ENCODE data around the gene TNFRSF4. TPM values are rescaled to one million over a fixed set of nuclear protein-coding genes. Genes with fewer than 3 reads are reported as not detected.

TNFRSF4 gene
- total and polyA plus RNA-seq, 2 of the 8 experiments (the other 6 are each of a cell fraction or from before 2014, with no cell fraction given), result 0.06 TPM; not detected in 1

- H3K23ac ChIP-seq (ENCODE audit: insufficient read length), result no peak within 1 kb of the TSS
- peaks cover 4 to 5% of the 10 kb centered on the region in 2 experiments; a peak in 1 of 4 replicates for H3K9me3 ChIP-seq (ENCODE audit: insufficient read depth in 2 of 2, low read depth in 1 of 2, low read length in 1 of 2)
- peak within 1 kb of the TSS; percentile 74; the same call in 1 of the 2 replicates for H4K8ac ChIP-seq (ENCODE audit: extremely low read depth, insufficient read depth, low read length)
- no peak within 1 kb of the TSS for H3K27ac ChIP-seq (ENCODE audit: low read depth, low read length)
- 0 out of 2 replicates have a peak within 1 kb of the TSS, but pooled peaks have one; percentile 8 for H2BK5ac ChIP-seq (ENCODE audit: low read depth, low read length)
- 25% methylated on average over 21 of the region's 35 CpGs; no CpG with 5 or more reads in 1 of the 2 experiments for WGBS, 2 experiments (ENCODE audit: extremely low coverage in 1 of 2, insufficient coverage in 1 of 2, insufficient read length in 1 of 2, insufficient replicate concordance in 2 of 2, low coverage in 1 of 2, low lambda C conversion rate in 2 of 2, missing lambda C conversion rate in 1 of 2)
- FAIRE-seq (no peak), DNase-seq (ENCODE audit: low read depth in 1 of 2, low spot score in 2 of 2) (peak in 1 of 2 experiments; percentile 86)
- H3K79me2 ChIP-seq (ENCODE audit: control insufficient read depth in 1 of 2, insufficient read depth in 2 of 2, low read length in 2 of 2), result no peaks in the 10 kb centered on the region
- H3K27me3 ChIP-seq (replicated peaks in 1 of 4; ENCODE audit: control insufficient read depth in 3 of 4, extremely low read depth in 1 of 4, insufficient read depth in 3 of 4, low read length in 3 of 4), result peaks cover 0 to 10% (median 6%) of the 10 kb centered on the region in 4 experiments; a peak in 4 of 7 replicates
- ChIA-PET POLR2A (ENCODE audit: partially characterized antibody) (interaction anchor here (0.6 to 2.5 kb wide), 5 partner anchors 10 to 358 kb away, joined by 3 to 15 read pairs (median 3); no protein-coding TSS in a partner anchor), CTCF (ENCODE audit: partially characterized antibody) (interaction anchor here (0.8 to 2.0 kb wide), 9 partner anchors 9 to 156 kb away, joined by 3 to 8 read pairs (median 4); no protein-coding TSS in a partner anchor)
- peaks cover 0 to 4% of the 10 kb centered on the region in 2 experiments for H4K20me1 ChIP-seq (replicated peaks in 1 of 2; ENCODE audit: control insufficient read depth in 1 of 2, insufficient read depth in 2 of 2, low read length in 2 of 2)
- peak within 1 kb of the TSS; percentile 94 for H3K4ac ChIP-seq (replicated peaks; ENCODE audit: insufficient read length, low read depth, low read length)
- no peaks in the 10 kb centered on the region for H3K36me3 ChIP-seq (ENCODE audit: control insufficient read depth in 2 of 4, insufficient read depth in 4 of 4, low read length in 3 of 4)
- H3K9ac ChIP-seq (replicated peaks in 1 of 4; ENCODE audit: extremely low read depth in 1 of 4, low read depth in 3 of 4, low read length in 3 of 4), result 0 out of 7 replicates have a peak within 1 kb of the TSS, but pooled peaks of 1 of the 4 experiments have one; percentile 2
- no peak within 1 kb of the TSS for H2BK20ac ChIP-seq (ENCODE audit: low read length)
- peak within 1 kb of the TSS; percentile 55 for H4K91ac ChIP-seq (replicated peaks; ENCODE audit: insufficient read length, low read length)
- no peak within 1 kb of the TSS for H3K56ac ChIP-seq (replicated peaks; ENCODE audit: insufficient read length, low read depth, low read length)
- H2BK120ac ChIP-seq (replicated peaks; ENCODE audit: low read depth, low read length), result no peak within 1 kb of the TSS
- peak within 1 kb of the TSS; percentile 81; the same call in 1 of the 2 replicates for H2BK15ac ChIP-seq (ENCODE audit: low read length)
- H3K4me2 ChIP-seq (ENCODE audit: insufficient read depth in 1 of 2, low read depth in 2 of 2, low read length in 2 of 2), result peak within 1 kb of the TSS; percentile 40 to 69; a peak in 3 of 4 replicates
- no peak within 1 kb of the TSS for H3K14ac ChIP-seq (ENCODE audit: insufficient read length)
- no peak within 1 kb of the TSS for H4K5ac ChIP-seq (ENCODE audit: insufficient read length, low read depth, low read length)
- peak within 1 kb of the TSS in 3 of 4 experiments; percentile 3 to 50 (median 4); a peak in 4 of 8 replicates for H3K4me3 ChIP-seq (ENCODE audit: extremely low read depth in 1 of 4, insufficient read depth in 2 of 4, low read depth in 3 of 4, low read length in 4 of 4)
- peak within 1 kb of the TSS; percentile 60; the same call in 1 of the 2 replicates for H2BK12ac ChIP-seq (ENCODE audit: low read depth, low read length)
- peaks cover 4 to 28% (median 20%) of the 10 kb centered on the region in 4 experiments for H3K4me1 ChIP-seq (replicated peaks in 1 of 4; ENCODE audit: control insufficient read depth in 3 of 4, insufficient read depth in 4 of 4, low read length in 3 of 4)
- H3K18ac ChIP-seq (ENCODE audit: extremely low read depth, low read length), result peak within 1 kb of the TSS; percentile 60; the same call in 1 of the 2 replicates
- H2AFZ ChIP-seq (ENCODE audit: low read length), result no peak within 1 kb of the TSS
- peaks cover 3% of the 10 kb centered on the region; the same call in 1 of the 2 replicates for H3K23me2 ChIP-seq (ENCODE audit: low read depth, low read length)
- H3K79me1 ChIP-seq (ENCODE audit: low read depth, low read length), result no peaks in the 10 kb centered on the region
- no peak within 1 kb of the TSS; the same call in 1 of the 2 replicates for H2AK5ac ChIP-seq (ENCODE audit: low read depth, low read length)
- TF ChIP-seq TAF7 (optimal IDR thresholded peaks at IDR 0.05; ENCODE audit: borderline replicate concordance, low read depth, low read length), result no peak
- TF ChIP-seq SP4 (IDR thresholded peaks at IDR 0.05; ENCODE audit: low read length), result no peak
- TF ChIP-seq CEBPB (IDR thresholded peaks at IDR 0.05; ENCODE audit: low read depth, low read length), result no peak
- TF ChIP-seq, protein P1, sequence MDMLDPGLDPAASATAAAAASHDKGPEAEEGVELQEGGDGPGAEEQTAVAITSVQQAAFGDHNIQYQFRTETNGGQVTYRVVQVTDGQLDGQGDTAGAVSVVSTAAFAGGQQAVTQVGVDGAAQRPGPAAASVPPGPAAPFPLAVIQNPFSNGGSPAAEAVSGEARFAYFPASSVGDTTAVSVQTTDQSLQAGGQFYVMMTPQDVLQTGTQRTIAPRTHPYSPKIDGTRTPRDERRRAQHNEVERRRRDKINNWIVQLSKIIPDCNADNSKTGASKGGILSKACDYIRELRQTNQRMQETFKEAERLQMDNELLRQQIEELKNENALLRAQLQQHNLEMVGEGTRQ (IDR thresholded peaks at IDR 0.05; ENCODE audit: low read length), result no peak
- TF ChIP-seq EZH2 (IDR thresholded peaks at IDR 0.05; ENCODE audit: low read depth, low read length, severe bottlenecking), result no peak
- TF ChIP-seq ATF2 (IDR thresholded peaks at IDR 0.05; ENCODE audit: low read length), result no peak
- TF ChIP-seq TAF1 (IDR thresholded peaks at IDR 0.05; ENCODE audit: low read depth, low read length), result no peak
These were observed 40.0 kb downstream of the TNFRSF4 start, which contains the start of gene TTLL10 for GRCh38 chr1:1173793-1174415. Gene TTLL10 (plus strand): TSS chr1:1173880. CDS start chr1:1179216, 5,336 bp downstream.
